T-cell (primary cell): ENCODE measurements around the gene FILIP1L. TPM values are rescaled to one million over a fixed set of nuclear protein-coding genes. Genes with fewer than 3 reads are reported as not detected.

ENCODE experiments used
- ATAC-seq, 4 experiments: fragments of 200-7000 bp in 3 of 4; fragments of 150-1000 bp in 1 of 4; cut with Tn5 transposase; replicated peaks in 1 of 4; 1 replicate in 3 of 4; 2 replicates in 1 of 4; pipeline ENCODE4 v1.10.0; 2021; ENCODE audit warnings: moderate library complexity in 3 of 4, mild to moderate bottlenecking in 2 of 4, moderate number of reproducible peaks in 1 of 4
- CTCF ChIA-PET, 2 donors: fragments of 300-600 bp; sonication (Branson Sonifier 250); formaldehyde crosslinking; loops; one replicate each; lab custom pipeline; 2022; ENCODE audit warnings: antibody characterized with exemption in 2 of 2; lab: Charles Lee
- POLR2A ChIA-PET, 2 donors: fragments of 300-600 bp; sonication (Branson Sonifier 250); formaldehyde crosslinking; loops; one replicate each; lab custom pipeline; 2022; ENCODE audit warnings: antibody characterized with exemption in 2 of 2; lab: Charles Lee
- DNase-seq, 35 experiments: peaks; one replicate each; pipeline versions ENCODE4 v3.0.0 to v3.0.0-alpha.2; 2013 to 2023
- H3K27ac ChIP-seq: one replicate; pipeline ENCODE4 v1.5.1; 2013; ENCODE audit warnings: low read length
- H3K27me3 ChIP-seq, 2 experiments: replicated peaks in 1 of 2; 1 replicate in 1 of 2; 2 replicates in 1 of 2; pipeline versions ENCODE4 v1.6.1 to v1.7.0; 2013; ENCODE audit warnings: low read length in 1 of 2, mixed read lengths in 1 of 2; ENCODE audit not compliant: control insufficient read depth in 2 of 2, insufficient read depth in 2 of 2; ENCODE audit errors: extremely low read depth in 1 of 2
- H3K36me3 ChIP-seq, 2 donors: 1 replicate in 1 of 2; 2 replicates in 1 of 2; pipeline versions ENCODE4 v1.6.1 to v1.7.0; 2013; ENCODE audit warnings: low read length in 1 of 2; ENCODE audit not compliant: control insufficient read depth in 2 of 2, insufficient read depth in 1 of 2; ENCODE audit errors: extremely low read depth in 1 of 2
- H3K4me1 ChIP-seq, 2 experiments: 1 replicate in 1 of 2; 2 replicates in 1 of 2; pipeline versions ENCODE4 v1.6.1 to v1.7.0; 2013; ENCODE audit warnings: low read length in 2 of 2, mixed read lengths in 1 of 2; ENCODE audit not compliant: insufficient read depth in 2 of 2, control insufficient read depth in 1 of 2; ENCODE audit errors: extremely low read depth in 1 of 2
- H3K4me3 ChIP-seq, 2 donors: 1 replicate in 1 of 2; 2 replicates in 1 of 2; pipeline versions ENCODE4 v1.5.1 to v1.7.0; 2013; ENCODE audit warnings: mild to moderate bottlenecking in 2 of 2, low read length in 1 of 2, moderate library complexity in 1 of 2; ENCODE audit not compliant: control insufficient read depth in 1 of 2; ENCODE audit errors: extremely low read depth in 1 of 2
- H3K9me3 ChIP-seq: 2 replicates; pipeline ENCODE4 v1.7.0; 2013
- H3K27ac Mint-ChIP-seq, 2 donors: one replicate each; pipeline ENCODE4 v1.8.0; 2020 to 2021; ENCODE audit warnings: mild to moderate bottlenecking in 2 of 2, mixed read lengths in 2 of 2
- H3K27me3 Mint-ChIP-seq, 2 donors: one replicate each; pipeline ENCODE4 v1.8.0; 2021 to 2022; ENCODE audit warnings: mixed read lengths in 2 of 2
- H3K36me3 Mint-ChIP-seq: one replicate; pipeline ENCODE4 v1.8.0; 2021; ENCODE audit warnings: mixed read lengths
- H3K4me1 Mint-ChIP-seq, 3 donors: one replicate each; pipeline ENCODE4 v1.8.0; 2020 to 2022; ENCODE audit warnings: mixed read lengths in 3 of 3, mild to moderate bottlenecking in 1 of 3
- H3K4me3 Mint-ChIP-seq, 3 donors: one replicate each; pipeline ENCODE4 v1.8.0; 2020 to 2022; ENCODE audit warnings: mild to moderate bottlenecking in 3 of 3, mixed read lengths in 3 of 3, moderate library complexity in 3 of 3
- H3K9me3 Mint-ChIP-seq, 3 donors: one replicate each; pipeline ENCODE4 v1.8.0; 2020 to 2022; ENCODE audit warnings: mixed read lengths in 3 of 3
- WGBS: methylation state at CpG from one replicate; pipeline ENCODE4 v1.1.5; 2013; ENCODE audit warnings: missing lambda C conversion rate; ENCODE audit not compliant: insufficient coverage; 5-methylcytosine and 5-hydroxymethylcytosine counted together
- total RNA-seq, 35 experiments: library from RNA in 6 of 35; stranded (reverse) in 6 of 35; fragments of 120-200 nt in 1 of 35; gene quantifications; one replicate each; pipeline versions ENCODE4 v1.2.1 to v1.2.4 and lab custom pipeline; 2013 to 2026

FILIP1L gene
- total RNA-seq, 5 donors from 2014 or later (not counting 1 experiment from before 2014, with no cell fraction given) = 0.10 to 0.38 (median 0.27) TPM; not detected in 1

DNA sequence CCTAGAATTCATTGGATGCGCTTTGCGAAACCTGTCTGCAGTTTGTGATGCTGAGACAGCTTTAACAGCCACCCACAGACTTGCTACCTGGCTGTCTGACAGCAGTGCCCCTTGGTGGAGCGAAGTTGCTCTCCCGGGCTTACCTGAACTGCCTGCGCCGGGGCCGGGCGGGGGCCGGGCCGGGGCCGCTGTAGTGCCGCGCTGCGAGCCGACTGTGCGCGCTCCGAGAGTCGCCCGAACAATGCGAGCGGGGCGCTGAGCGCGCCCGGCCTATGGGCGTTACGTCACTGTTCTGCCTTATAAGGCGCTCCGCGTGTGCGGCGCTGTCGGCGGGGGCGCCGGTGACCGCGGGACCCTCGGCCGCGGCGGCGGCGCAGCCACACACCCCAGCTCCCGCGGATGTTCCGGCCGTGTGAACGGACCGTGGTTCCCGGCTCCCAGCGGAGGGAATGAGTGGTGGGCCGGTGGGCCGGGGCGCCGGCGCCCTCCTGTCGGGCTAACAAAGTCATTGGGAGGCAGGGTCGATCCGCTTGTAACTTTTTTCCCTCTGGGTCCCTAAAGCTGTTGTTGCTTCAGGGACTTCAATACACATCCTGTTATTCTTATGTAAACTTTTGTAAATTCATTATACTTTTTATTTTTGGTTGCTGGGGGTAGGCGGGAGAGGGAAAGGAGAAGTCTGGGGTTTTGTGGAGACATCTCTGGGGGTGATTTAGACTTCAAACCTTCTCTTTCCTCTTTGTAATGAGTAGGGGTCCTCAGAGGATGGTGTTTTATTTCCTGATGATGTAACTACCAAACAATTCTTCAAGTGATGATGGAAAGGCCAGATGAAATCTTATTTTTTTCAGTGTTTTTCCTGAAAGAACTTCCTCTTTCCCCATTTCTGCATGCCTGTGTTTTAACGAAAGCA lies 238.1 kb downstream of the FILIP1L start:
- ChIA-PET CTCF (interaction anchor here (0.5 to 1.1 kb wide), 5 partner anchors 33 to 939 kb away, joined by 3 to 6 read pairs (median 5); partner anchors contain the start of gene CMSS1 (in 1 of the 2)), POLR2A (interaction anchor here (0.7 to 1.1 kb wide), 2 partner anchors 22 to 58 kb away, joined by 3 to 4 read pairs; partner anchors contain the start of gene CMSS1 (in 1 of the 2))
- peak overlapping the region; percentile 74 to 79 (median 78) for H3K4me3 Mint-ChIP-seq
- Histone ChIP-seq H3K27ac (peak overlapping the region; percentile 32), H3K36me3 (no peaks in the 10 kb centered on the region), H3K4me1 (peaks cover 7 to 12% of the 10 kb centered on the region in 2 experiments), H3K4me3 (peak overlapping the region; percentile 55 to 88), H3K9me3 (no peaks in the 10 kb centered on the region), H3K27me3 (peaks cover 0 to 2% of the 10 kb centered on the region in 2 experiments)
- H3K27me3 Mint-ChIP-seq = no peaks in the 10 kb centered on the region
- H3K27ac Mint-ChIP-seq = no peak overlapping the region
- H3K36me3 Mint-ChIP-seq = no peaks in the 10 kb centered on the region
- DNase-seq (peak; percentile 35 to 77 (median 62)), ATAC-seq (peak; percentile 95 to 99 (median 98))
- 7% methylated on average over 58 of the region's 63 CpGs for WGBS
- no peaks in the 10 kb centered on the region for H3K9me3 Mint-ChIP-seq
- peaks cover 11 to 23% (median 22%) of the 10 kb centered on the region in 3 donors for H3K4me1 Mint-ChIP-seq

DNA sequence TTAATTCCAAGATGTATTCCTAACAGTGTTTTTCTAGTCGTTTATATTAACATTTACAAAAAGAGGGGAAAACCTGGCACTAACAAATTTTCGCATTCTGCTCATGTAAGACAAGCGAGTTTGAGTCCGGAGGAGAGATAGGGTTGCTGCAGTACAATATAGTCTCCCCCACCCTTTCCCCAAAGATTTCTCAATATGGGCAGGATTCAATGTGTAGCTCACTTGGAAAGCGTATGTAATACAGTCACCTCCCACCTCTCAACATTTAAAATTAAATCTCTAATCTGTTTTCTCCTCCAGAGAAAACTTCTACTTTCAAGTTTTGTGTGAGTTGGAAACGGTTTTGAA lies 238.7 kb downstream of the FILIP1L start:
- H3K4me1 Mint-ChIP-seq = peaks cover 11 to 23% (median 22%) of the 10 kb centered on the region in 3 donors
- Histone ChIP-seq H3K27me3 (peaks cover 0 to 2% of the 10 kb centered on the region in 2 experiments), H3K4me3 (peak overlapping the region; percentile 55 to 88), H3K4me1 (peaks cover 7 to 12% of the 10 kb centered on the region in 2 experiments), H3K27ac (no peak overlapping the region), H3K36me3 (no peaks in the 10 kb centered on the region), H3K9me3 (no peaks in the 10 kb centered on the region)
- ChIA-PET CTCF (interaction anchor here (0.5 to 1.1 kb wide), 4 partner anchors 32 to 474 kb away, joined by 3 to 6 read pairs (median 4); partner anchors contain the start of gene CMSS1 (in 1 of the 2)), POLR2A (interaction anchor here (0.5 to 1.1 kb wide), 4 partner anchors 47 to 1879 kb away, joined by 3 to 4 read pairs (median 3); partner anchors contain the start of gene CMSS1 (in 1 of the 2))
- H3K36me3 Mint-ChIP-seq = no peaks in the 10 kb centered on the region
- H3K27ac Mint-ChIP-seq = no peak overlapping the region
- ATAC-seq (peak in 3 of 4 experiments; percentile 29 to 40 (median 31)), DNase-seq (peak in 1 of 35 experiments; percentile 16)
- H3K27me3 Mint-ChIP-seq = no peaks in the 10 kb centered on the region
- WGBS = 0% methylated on average over 1 of the region's 6 CpGs
- no peaks in the 10 kb centered on the region for H3K9me3 Mint-ChIP-seq
- peak overlapping the region; percentile 74 to 79 (median 78) for H3K4me3 Mint-ChIP-seq

DNA sequence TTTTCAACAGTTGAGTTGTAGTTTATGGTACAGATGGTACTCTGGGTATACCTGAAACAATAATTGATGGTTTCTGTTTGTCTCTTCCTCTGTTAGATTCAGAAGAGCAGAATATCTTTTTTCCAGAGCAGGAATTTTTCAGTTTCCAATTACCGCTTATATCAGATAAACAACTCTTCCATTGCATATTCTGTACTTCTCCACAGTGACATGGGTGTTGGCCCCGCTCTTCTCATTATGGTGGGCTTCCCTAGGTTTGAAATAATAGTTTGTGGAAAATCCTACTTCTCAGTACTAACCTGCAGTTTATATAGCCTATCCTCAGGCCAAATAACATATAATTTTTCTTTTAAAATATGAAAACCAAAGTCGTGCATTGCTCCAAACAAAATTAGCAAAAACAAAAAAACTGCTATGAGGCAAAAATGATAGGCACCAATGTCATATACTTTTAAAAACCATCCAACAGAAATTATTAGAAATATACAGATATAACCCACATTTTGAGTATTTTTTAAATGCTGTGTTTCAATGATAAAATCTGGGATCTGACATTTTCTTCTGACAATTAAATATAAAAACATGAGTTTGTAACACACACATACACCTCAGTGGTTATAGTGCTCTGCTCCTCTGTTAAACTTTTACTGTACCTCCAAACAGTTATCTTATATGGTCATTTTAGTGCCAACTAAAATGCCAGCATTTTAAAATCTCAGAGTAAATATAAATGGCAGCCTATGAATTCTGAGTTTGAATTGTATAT lies 239.9 kb downstream of the FILIP1L start:
- peaks cover 4% of the 10 kb centered on the region for H3K36me3 Mint-ChIP-seq
- no CpG with 5 or more reads among the region's 3 CpGs for WGBS
- POLR2A ChIA-PET = interaction anchor here (1.0 to 1.1 kb wide), 2 partner anchors 57 to 69 kb away, joined by 3 to 4 read pairs; partner anchors contain the start of gene CMSS1 (in 1 of the 2)
- CTCF ChIA-PET = interaction anchor here in 1 of 2 donors (1.1 kb wide), 1 partner anchor 57 kb away, joined by 4 read pairs; the partner anchor contains the start of gene CMSS1
- ATAC-seq (no peak), DNase-seq (no peak)
- no peak overlapping the region for H3K4me3 Mint-ChIP-seq
- peaks cover 7 to 12% of the 10 kb centered on the region in 2 experiments for H3K4me1 ChIP-seq
- no peaks in the 10 kb centered on the region for H3K9me3 ChIP-seq
- no peak overlapping the region for H3K27ac Mint-ChIP-seq
- H3K27ac ChIP-seq = no peak overlapping the region
- no peaks in the 10 kb centered on the region for H3K36me3 ChIP-seq
- H3K4me1 Mint-ChIP-seq = peaks cover 11 to 23% (median 22%) of the 10 kb centered on the region in 3 donors
- H3K27me3 Mint-ChIP-seq = no peaks in the 10 kb centered on the region
- H3K27me3 ChIP-seq = peaks cover 0 to 2% of the 10 kb centered on the region in 2 experiments
- no peaks in the 10 kb centered on the region for H3K9me3 Mint-ChIP-seq
- no peak overlapping the region for H3K4me3 ChIP-seq

DNA sequence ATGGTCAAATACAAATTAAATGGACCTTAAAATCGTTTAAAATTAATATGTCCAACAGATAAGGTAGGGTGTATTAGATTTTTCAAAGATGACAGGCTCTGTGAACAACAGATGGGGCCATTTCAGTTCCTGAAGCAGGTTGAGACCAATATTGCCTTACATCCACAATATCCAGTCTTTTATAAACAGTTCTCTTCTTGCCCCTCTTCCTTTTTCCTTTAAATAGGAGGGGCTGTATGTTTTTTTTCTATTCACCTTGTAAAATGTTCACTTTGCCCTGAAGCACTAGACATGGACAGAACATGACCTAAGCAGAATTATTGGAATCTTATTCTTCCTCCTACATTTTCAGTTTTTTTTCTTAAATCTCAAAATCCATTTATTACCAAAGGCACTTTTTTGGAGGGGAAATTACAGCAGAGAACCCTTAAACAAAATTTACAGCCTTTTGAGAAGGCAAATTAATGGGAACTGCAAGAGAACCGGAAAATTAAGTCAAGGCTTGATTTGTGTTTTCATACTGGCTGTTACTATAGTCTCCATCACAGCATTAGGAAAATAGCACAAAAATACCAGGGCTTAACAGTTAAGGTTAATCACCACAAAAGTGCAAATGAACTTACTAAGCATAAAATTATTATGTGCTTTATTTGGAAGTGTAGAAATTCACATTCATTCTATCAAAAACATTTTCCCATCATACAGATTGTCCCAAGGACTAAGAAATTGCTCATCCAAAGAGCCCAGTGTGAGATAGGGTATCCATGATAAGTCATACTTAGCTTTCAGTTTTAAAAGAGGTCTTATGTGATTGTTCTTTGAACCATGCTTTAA lies 240.8 kb downstream of the FILIP1L start:
- Mint-ChIP-seq H3K27ac (no peak overlapping the region), H3K36me3 (peaks cover 4% of the 10 kb centered on the region), H3K27me3 (no peaks in the 10 kb centered on the region), H3K4me3 (no peak overlapping the region), H3K9me3 (no peaks in the 10 kb centered on the region), H3K4me1 (peaks cover 11 to 23% (median 22%) of the 10 kb centered on the region in 3 donors)
- Histone ChIP-seq H3K4me1 (peaks cover 7 to 12% of the 10 kb centered on the region in 2 experiments), H3K9me3 (no peaks in the 10 kb centered on the region), H3K4me3 (no peak overlapping the region), H3K36me3 (no peaks in the 10 kb centered on the region), H3K27ac (no peak overlapping the region), H3K27me3 (peaks cover 0 to 2% of the 10 kb centered on the region in 2 experiments)
- ChIA-PET CTCF (no interaction called here), POLR2A (no interaction called here)
- no CpG with 5 or more reads among the region's 2 CpGs for WGBS
- no peak for ATAC-seq
- DNase-seq = no peak

DNA sequence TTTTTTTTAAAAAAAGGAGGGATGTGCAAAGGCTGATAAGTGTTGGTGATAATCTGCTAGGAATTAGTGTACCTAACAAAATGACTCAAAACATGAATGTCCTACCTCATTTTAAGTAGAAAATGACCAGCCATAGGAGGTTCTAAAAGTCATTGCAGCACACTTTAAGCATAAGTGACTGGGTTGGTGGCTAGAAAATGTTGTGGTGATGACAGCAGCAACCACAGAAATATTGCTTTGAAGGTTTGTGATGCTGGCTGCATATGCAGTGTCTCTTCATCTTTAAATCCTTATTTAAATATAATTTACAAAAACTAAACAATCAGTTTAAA lies 241.4 kb downstream of the FILIP1L start:
- H3K27ac Mint-ChIP-seq = no peak overlapping the region

More for the DNA sequence above, 241.4 kb downstream of the FILIP1L start:
- H3K9me3 ChIP-seq = no peaks in the 10 kb centered on the region
- H3K4me1 ChIP-seq = peaks cover 7 to 12% of the 10 kb centered on the region in 2 experiments
- ChIA-PET POLR2A (no interaction called here), CTCF (no interaction called here)
- H3K4me1 Mint-ChIP-seq = peaks cover 15 to 27% (median 26%) of the 10 kb centered on the region in 3 donors
- H3K4me3 ChIP-seq = no peak overlapping the region
- no peaks in the 10 kb centered on the region for H3K36me3 ChIP-seq
- no peaks in the 10 kb centered on the region for H3K27me3 Mint-ChIP-seq
- ATAC-seq (no peak), DNase-seq (no peak)
- H3K4me3 Mint-ChIP-seq = no peak overlapping the region
- H3K36me3 Mint-ChIP-seq = peaks cover 4% of the 10 kb centered on the region
- no peaks in the 10 kb centered on the region for H3K9me3 Mint-ChIP-seq
- peaks cover 0 to 2% of the 10 kb centered on the region in 2 experiments for H3K27me3 ChIP-seq
- H3K27ac ChIP-seq = no peak overlapping the region
